HL-60 (cell line): Measurements from ENCODE around the gene CCDC88C.

Experiments
- GABPA ChIP-seq: IDR thresholded peaks from 2 replicates; pipeline ENCODE4 v1.6.1; 2012; ENCODE audit warnings: low read depth
- POLR2AphosphoS5 ChIP-seq: IDR thresholded peaks from 2 replicates; pipeline ENCODE4 v1.6.1; 2012; ENCODE audit warnings: low read depth
- TF ChIP-seq, protein P1 (sequence below): IDR thresholded peaks from one replicate; pipeline ENCODE4 v1.5.1; 2011; ENCODE audit warnings: low read length, control low read depth, inconsistent platforms; ENCODE audit not compliant: insufficient read depth
- TF ChIP-seq, protein P2 (sequence below): IDR thresholded peaks from 2 replicates; pipeline ENCODE4 v1.6.1; 2012; ENCODE audit warnings: low read depth; ENCODE audit not compliant: insufficient replicate concordance

DNA sequence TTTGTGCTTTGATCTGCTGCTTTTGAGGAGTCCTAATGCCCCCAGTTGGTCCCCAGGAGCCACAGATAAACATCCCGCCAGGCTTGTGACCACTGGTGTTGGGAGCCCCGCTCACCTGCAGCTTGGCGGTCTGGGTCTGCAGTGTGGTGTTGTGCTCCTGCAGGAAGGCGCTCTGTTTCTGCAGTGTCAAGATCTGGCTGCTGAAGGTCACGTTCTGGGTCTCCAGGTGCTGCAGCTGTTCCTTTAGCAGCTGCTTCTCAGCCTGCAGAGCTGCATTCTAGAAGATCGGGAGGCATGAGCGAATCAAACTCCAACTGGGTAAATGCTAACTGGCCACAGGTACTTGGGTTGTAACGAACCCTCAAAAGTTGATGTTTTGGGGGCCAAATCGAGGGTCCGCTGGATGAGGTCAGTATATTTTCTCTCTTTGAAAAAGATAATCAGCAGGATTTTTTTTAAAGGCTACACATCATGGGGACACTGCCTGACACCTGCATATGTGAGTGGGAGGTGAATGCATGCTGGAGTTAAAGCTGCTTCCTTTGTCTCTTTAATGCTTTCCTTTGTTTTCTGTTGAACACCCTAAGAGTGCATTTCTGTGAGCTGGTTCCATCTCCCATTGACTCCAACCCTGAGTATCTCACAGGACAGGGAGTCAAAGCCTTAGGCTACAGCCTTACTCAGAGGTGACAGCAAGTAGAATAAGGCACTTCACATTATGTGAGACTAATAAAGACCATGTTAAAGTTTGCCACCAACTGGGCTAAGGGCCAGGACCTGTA is 111.8 kb downstream of the CCDC88C start:
- TF ChIP-seq, protein P1, sequence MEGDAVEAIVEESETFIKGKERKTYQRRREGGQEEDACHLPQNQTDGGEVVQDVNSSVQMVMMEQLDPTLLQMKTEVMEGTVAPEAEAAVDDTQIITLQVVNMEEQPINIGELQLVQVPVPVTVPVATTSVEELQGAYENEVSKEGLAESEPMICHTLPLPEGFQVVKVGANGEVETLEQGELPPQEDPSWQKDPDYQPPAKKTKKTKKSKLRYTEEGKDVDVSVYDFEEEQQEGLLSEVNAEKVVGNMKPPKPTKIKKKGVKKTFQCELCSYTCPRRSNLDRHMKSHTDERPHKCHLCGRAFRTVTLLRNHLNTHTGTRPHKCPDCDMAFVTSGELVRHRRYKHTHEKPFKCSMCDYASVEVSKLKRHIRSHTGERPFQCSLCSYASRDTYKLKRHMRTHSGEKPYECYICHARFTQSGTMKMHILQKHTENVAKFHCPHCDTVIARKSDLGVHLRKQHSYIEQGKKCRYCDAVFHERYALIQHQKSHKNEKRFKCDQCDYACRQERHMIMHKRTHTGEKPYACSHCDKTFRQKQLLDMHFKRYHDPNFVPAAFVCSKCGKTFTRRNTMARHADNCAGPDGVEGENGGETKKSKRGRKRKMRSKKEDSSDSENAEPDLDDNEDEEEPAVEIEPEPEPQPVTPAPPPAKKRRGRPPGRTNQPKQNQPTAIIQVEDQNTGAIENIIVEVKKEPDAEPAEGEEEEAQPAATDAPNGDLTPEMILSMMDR, result no peak
- TF ChIP-seq POLR2AphosphoS5 (no peak), GABPA (no peak)
- TF ChIP-seq, protein P2, sequence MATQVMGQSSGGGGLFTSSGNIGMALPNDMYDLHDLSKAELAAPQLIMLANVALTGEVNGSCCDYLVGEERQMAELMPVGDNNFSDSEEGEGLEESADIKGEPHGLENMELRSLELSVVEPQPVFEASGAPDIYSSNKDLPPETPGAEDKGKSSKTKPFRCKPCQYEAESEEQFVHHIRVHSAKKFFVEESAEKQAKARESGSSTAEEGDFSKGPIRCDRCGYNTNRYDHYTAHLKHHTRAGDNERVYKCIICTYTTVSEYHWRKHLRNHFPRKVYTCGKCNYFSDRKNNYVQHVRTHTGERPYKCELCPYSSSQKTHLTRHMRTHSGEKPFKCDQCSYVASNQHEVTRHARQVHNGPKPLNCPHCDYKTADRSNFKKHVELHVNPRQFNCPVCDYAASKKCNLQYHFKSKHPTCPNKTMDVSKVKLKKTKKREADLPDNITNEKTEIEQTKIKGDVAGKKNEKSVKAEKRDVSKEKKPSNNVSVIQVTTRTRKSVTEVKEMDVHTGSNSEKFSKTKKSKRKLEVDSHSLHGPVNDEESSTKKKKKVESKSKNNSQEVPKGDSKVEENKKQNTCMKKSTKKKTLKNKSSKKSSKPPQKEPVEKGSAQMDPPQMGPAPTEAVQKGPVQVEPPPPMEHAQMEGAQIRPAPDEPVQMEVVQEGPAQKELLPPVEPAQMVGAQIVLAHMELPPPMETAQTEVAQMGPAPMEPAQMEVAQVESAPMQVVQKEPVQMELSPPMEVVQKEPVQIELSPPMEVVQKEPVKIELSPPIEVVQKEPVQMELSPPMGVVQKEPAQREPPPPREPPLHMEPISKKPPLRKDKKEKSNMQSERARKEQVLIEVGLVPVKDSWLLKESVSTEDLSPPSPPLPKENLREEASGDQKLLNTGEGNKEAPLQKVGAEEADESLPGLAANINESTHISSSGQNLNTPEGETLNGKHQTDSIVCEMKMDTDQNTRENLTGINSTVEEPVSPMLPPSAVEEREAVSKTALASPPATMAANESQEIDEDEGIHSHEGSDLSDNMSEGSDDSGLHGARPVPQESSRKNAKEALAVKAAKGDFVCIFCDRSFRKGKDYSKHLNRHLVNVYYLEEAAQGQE, result no peak
